HG03139 (cell line): ENCODE measurements around the gene HTR3C.
"Not testable (repeated sequence)": the region's sequence is repeated elsewhere in the genome, so short reads cannot be mapped to it uniquely, and the experiment has no call there.

Experiments
- ATAC-seq: cut with Tn5 transposase; IDR thresholded peaks from one replicate; pipeline ENCODE4 v1.9.1; 2021; ENCODE audit not compliant: unreplicated experiment

HTR3C gene

DNA sequence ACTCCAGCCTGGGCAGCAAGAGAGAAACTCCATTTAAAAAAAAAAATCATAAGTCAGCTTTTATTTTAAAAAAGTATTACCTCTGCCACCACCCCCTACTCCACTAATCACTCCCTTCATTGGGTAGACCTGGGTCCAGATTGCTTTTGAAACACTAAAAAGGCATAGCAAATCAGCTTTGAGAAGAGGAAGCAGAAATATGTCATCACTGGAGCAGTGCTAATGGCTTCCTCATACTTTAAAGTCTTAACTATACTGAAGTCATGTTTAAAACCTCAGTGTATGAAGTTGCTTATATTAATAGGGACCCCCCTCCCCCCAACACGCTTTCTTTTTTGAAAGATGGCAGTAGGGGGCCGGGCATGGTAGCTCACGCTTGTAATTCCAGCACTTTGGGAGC is 22.3 kb upstream of the HTR3C start:
- no peak for ATAC-seq

DNA sequence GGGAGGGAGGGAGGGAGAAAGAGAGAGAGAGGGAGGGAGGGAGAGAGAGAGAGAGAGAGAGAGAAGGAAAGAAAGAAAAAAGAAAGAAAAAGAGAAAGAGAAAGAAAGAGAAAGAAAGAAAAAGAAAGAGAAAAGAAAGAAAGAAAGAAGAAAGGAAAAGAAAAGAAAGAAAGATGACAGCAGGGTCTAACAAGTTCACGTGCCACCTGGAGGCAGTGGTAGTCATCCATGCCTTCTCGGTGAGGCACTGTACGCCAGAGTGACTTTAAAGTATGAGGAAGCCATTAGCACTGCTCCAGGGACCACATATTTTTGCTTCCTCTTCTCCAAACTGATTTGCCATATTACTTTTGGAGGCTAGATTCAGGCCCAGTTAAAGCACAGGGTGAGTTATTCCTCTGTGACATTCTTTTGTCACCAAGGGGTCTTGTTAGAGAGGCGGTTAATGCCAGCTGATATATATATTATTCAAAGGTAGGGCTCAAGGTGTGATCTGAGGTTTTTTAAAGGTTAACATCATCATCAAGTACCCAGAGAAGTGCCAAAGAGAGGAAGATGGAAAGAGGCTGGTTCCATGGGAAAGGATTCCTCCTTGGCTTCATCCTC is 21.6 kb upstream of the HTR3C start, which contains the start of gene HTR3D:
Gene HTR3D (plus strand): TSS at position 556 of the 606 bp plus-strand sequence. CDS start 0 bp downstream, at position 556.
- ATAC-seq: no peak

DNA sequence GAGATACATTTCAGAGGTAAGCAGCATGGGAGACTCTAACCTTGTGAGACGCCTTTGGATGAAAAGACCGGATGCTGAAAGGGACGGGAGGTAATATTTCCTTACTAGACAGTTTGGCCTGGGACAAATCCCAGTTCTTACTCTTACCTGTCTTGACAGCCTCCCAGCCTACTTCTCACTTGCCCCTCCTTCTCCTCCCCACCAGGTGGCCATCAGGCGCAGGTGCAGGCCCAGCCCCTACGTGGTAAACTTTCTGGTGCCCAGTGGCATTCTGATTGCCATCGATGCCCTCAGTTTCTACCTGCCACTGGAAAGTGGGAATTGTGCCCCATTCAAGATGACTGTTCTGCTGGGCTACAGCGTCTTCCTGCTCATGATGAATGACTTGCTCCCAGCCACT is 15.0 kb upstream of the HTR3C start:
- no peak for ATAC-seq

DNA sequence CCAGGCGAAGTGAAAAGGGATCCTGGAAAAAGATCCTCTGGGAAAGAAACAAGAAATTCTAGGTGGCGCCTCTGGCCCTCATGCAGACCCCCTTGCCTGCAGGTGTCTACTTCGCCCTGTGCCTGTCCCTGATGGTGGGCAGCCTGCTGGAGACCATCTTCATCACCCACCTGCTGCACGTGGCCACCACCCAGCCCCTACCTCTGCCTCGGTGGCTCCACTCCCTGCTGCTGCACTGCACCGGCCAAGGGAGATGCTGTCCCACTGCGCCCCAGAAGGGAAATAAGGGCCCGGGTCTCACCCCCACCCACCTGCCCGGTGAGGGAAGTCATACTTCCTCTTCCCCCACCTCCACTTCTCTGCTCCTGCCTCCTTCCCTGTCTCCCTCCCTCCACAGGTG is 14.5 kb upstream of the HTR3C start:
- ATAC-seq: not testable (repeated sequence)

DNA sequence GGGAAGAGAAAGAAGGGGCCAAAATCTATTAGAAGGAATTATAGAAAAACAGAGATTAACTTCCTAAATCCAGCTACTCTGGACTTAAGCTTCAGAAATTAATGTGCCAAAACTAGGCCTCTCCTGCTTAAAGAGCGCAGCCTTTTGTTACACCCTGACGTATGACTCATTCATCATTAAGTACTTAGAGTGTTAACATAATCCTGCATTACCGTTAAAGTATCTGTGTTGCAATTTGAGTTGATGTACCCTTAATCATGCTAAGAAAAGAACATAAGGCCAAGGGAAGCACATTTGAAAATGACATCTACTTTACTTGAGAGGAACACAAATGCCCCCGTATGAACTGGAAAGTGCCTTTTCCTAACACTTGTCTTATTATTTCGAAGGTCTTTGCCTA is 13.4 kb upstream of the HTR3C start:
- ATAC-seq: no peak

DNA sequence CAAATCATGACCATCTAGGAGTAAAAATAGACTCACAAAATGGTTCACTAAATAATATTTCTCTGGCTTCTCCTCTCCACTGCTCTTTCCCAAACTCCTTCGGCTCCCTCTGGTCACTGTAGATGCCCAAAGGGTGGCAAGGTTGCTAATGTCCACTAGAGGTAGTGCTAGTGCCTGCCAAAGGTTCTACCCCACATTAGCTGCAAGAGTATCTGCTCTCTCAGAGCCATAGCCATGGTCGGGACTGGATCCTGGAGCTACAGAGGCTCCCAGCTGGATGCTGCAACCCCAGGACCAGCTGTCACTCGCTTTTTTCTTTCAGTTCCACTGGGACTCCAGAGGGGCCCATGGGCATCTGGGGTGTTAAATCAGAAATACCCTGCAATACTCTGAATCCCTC is 12.8 kb upstream of the HTR3C start:
- no peak for ATAC-seq

DNA sequence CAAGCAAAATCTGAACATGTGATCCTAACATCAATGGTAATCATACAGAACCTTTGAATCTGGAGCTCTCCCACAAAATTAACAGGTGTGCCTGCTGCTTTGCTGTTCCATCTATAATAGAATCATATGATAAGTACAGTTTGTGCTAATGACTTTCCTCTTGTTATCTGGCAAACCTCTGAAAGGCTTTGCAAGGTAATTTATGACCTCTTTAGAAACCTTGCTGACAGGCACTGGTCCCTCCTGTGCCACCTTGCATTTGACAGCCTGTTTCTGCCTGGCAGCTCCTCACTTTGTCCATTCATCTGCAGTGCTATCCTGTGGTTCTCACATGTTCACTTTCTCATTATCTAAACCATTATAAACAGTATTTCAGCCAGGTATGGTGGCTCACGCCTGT is 10.2 kb upstream of the HTR3C start:
- no peak for ATAC-seq

DNA sequence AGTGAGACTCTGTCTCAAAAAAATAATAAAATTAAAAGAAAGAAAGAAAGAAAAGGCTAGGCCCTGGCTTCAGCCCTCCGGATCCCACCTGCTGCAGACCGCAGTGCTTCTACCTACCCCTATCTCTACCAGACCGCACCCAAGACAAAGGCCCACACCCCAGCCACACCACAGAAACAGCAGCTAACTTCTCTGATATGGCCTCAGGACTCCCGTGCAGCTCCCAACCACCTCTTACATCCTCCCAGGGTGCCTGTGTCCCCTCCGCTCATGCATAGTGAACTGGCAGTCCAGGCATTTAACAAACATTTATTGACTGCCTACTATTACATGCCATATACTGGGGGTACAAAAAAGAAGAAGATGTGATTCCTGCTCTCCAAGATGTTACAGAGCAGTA is 6.9 kb upstream of the HTR3C start:
- ATAC-seq: no peak

DNA sequence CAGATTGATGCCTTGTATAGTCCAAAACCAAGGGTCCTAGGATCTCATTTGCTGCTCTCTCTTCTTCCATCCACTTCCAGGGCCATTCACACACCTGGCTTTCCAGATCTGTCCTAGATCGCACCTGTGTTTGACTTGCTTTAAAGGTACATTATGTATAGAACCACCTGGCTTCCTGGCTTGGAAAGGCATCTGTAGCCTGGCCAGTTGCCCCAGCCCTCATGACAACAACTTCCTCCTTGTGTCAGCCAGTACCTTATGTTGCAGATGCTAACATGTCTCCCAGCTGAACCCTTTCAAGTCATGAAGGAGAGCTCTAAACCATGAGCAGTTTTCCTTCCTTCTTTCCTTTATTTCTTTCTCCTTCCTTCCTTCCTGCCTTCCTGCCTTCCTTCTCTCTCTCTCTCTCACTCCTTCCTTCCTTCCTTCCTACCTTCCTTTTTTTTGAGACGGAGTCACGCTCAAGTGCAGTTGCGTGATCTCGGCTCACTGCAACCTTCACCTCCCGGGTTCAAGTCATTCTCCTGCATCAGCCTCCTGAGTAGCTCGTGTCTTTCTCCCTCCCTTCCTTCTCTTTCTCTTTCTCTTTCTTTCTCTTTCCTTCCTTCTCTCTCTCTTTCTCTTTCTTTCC is 2.5 kb upstream of the HTR3C start:
- ATAC-seq: no peak

DNA sequence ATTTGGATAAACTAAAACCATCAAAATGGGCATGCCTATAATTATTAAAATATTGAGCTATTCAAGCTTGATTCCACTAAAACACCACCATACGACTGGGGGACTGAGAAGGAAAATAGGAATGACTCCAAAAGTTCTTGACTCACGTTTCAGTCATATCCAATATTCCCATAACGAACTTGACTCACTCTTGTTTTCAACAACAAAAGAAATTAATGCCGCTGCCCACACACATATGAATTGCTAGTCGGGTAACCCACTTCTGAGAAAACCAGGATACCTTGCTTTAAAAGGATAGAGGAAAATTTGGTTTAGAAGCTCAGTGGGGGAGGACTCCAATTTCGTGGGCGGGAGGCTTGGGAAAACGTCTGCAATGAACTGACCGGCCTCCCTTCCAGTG is 5.2 kb downstream of the HTR3C start:
- no peak for ATAC-seq

DNA sequence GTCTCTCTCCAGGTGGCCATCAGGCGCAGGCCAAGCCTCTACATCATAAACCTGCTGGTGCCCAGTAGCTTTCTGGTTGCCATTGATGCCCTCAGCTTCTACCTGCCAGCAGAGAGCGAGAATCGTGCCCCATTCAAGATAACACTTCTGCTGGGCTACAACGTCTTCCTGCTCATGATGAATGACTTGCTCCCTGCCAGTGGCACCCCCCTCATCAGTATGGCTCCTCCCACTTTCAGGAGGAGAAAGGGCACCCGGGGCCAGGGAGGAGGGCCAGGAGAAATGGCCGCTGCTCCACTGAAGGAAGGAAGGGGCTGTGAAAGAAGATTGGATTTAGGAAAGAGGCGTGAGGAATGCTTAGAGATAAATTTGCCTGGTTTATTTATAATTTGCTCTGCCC is 6.6 kb downstream of the HTR3C start:
- ATAC-seq: no peak

DNA sequence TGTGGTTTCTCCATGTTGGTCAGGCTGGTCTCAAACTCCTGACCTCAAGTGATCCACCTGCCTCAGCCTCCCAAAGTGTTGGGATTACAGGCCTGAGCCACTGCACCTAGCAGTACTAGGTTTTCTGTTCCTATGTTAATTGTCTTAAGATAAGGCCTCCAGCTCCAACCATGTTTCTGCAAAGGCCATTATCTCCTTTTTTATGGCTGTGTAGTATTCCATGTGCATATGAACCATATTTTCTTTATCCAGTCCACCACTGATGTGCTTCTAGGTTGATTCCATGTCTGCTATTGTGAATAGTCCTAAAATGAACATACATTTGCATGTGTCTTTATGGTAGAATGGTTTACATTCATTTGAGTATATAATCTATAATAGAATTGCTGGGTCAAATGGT is 9.8 kb downstream of the HTR3C start:
- no peak for ATAC-seq

DNA sequence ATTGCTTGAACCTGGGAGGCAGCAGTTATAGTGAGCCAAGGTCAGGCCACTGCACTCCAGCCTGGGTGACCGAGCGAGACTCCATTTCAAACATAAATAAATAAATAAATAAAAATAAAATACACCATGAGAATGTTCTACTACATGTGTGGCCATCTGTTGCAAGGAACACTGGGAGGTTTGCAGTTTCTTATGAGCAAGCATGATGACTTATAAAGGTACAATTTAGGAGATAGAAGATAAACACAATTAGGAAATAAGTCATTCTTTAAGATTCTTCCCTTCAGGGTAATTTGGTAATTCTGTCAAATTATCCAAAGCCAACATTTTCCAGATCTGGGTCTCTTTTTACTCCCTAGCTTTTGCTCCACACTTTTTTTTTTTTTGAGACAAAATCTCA is 13.4 kb downstream of the HTR3C start:
- ATAC-seq: no peak

DNA sequence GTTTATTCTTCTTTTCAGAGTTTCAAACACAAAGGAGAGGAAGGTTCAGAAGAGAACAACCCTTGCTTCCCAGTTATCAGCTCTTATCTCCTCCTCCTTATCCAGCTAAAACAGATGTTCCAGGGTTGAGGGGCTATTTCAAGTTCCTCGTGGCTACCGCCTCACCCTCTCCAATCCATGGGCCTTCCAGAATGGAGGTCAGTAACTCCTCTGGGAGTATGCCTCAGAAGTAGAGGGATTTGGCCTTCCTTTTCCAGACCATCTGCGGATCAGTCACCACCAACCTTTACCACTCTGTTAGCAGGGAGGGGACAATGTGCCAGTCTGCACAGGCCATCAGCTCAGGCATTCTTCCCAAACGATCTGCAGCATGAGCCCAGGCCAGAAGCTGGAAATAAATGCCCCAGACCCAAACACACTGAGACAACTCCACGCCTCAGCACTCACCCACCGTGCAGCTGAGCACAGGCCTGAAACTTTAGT is 14.8 kb downstream of the HTR3C start:
- ATAC-seq: no peak

DNA sequence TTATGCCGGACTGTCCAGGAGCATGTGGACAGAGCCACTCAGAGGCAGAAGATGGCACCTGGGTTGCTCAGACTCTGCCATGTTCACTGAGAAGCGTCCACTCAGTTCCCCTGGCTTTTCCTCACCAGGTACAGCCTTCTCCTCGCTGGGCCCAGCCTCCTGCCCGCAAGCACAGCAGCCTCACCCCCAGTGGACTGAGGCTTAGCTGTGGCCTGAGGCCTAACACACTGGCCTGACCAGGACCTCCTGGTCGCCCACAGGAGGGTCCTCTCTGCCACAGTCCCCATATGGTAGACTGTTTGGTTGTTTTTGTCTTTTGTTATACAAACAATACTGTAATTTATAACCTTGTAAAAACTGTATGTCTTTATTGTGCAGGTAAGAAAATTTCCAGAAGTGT is 15.5 kb downstream of the HTR3C start:
- no peak for ATAC-seq

DNA sequence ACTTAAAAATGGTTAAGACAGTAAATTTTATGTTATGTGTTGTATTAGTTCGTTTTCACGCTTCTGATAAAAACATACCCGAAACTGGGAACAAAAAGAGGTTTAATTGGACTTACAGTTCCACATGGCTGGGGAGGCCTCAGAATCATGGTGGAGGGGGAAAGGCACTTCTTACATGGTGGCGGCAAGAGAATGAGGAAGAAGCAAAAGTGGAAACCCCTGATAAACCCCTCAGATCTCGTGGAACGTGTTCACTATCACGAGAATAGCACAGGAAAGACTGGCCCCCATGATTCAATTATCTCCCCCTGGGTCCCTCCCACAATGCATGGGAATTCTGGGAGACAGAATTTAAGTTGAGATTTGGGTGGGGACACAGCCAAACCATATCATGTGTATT is 18.3 kb downstream of the HTR3C start:
- ATAC-seq: not testable (repeated sequence)

DNA sequence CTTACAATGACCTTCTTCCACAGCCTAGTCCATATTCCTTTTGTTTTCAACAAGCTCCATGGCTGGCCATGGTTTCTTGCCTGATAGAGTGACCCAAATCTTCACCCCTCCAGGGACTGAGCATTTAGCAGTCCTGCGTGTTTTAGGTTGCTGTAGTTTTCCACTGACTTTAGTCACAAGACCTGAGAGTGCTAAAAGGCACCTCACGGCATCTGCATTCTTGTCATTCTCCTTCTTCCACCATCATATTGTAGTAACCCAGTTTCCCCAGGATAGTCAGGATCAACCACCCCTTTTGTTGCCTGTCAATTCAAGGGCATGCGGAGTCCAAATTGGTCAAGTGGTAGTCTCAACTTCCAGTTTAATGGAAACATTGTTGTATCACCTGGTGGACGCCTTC is 20.8 kb downstream of the HTR3C start:
- ATAC-seq: no peak

DNA sequence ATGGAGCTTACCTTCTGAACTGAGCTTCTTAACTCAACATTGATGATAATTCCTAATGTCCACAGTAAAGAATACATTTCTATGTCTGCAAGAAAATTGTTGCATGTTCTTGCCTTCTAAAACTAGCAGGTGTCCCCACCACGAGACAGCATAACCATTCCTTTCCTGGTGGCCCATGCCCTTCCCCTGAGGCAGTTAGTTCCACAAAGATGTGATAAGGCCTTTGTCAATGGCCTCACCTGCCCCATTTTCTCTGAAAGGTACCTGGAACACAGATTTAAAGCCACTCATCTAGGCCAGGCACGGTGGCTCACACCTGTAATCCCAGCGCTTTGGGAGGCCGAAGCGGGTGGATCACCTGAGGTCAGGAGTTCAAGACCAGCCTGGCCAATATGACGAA is 23.1 kb downstream of the HTR3C start:
- no peak for ATAC-seq

DNA sequence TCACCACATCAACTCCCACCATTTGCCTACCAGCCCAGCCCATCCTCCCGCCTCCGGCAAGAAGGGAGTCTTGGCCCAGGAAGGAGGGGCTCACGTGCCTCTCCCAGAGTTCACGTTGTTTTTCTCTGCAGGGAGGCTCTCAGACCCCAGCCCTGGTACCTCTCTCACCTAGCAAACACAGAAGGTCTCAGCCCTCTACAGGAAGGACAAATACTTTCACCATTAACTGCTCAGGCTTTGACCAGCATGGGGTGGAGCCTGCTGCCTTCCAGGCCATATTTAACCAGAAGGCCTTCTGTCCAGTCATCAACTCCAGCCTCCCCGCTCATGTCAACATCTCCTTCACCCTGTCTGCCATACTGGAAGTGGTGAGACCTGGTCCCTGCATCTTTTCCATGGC is 25.0 kb downstream of the HTR3C start:
- no peak for ATAC-seq

DNA sequence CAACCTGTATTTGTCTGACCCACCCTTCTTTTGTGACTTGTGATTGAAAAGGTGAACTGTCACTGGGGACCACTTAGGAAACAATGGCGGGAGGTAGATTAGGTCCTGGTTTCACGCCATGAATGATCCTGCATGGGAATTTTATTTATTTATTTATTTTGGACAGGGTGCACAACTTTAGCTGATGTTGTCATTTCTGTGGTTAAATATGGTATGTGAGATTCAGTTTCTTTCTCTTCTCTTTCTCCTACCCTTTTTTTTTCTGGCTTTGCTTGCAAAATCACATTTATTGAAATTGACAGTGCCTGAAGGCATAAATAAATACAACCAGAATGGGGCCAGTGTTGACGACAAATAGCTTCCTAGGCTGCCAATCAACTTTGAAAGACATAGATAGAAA is 26.0 kb downstream of the HTR3C start:
- ATAC-seq: no peak

DNA sequence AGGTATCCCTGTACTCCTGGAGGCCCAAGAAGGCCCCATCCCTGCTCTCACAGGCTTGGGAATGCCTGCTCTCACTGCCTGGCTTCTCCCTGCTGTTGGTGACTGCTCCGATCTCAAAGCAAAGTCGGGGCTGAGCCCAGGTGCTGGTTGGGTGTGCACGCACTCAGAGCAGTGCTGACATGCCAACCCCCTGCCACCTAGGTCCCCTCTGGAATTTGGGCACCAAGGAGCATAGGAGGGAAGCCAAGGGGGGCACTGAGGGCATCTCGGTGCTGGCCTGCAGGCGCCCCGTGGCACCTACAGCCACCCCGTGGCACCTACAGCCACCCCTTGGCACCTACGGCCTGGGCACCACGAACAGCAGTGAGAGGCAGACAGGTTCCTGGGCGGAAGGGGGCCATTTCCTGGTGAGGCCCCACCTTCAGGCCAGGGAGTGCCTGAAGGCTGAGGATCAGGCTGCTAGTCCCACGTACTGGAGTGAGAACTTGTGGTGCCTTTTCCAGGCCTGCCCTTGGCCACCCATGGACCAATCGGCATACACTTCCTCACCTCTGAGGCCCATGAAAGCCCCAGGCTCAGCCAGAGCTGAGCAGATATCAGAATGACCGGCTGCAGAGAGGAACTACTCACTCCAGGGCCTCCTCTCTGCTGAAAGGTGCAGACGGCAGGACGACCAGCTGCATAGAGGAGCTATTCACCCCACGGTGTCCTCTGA is 28.4 kb downstream of the HTR3C start:
- no peak for ATAC-seq

DNA sequence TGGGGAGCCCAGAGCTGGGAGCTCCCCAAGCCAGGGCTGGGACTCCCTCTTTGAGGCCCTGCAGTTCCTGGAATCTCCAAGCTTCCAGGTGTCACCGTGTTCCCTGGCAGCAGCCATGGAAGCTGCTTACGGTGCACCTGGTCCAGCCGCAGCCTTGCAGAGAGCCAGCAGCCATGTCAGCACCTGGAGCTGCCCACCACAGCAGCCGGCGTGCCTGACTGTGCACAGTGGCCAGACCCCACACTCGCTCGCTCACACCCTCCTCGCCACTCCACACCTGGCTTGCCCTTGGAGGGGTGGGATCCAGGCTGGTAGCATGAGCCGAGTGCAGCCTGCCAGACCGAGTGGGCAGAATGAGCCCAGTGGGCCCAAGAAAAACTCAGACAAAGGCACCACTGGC is 29.2 kb downstream of the HTR3C start:
- ATAC-seq: no peak
